Activated naive CD4-positive, alpha-beta T cell treated with Interleukin-2 at 50 U/mL for 16 hours (primary cell): Measurements from ENCODE around the gene P2RY11.

Experiments
- DNase-seq: peaks from one replicate; pipeline ENCODE4 v3.0.0-alpha.2; 2020

P2RY11 gene

GRCh38 chr19:10113964-10114650 lies 2.6 kb downstream of the P2RY11 start:
- DNase-seq: no peak

DNA sequence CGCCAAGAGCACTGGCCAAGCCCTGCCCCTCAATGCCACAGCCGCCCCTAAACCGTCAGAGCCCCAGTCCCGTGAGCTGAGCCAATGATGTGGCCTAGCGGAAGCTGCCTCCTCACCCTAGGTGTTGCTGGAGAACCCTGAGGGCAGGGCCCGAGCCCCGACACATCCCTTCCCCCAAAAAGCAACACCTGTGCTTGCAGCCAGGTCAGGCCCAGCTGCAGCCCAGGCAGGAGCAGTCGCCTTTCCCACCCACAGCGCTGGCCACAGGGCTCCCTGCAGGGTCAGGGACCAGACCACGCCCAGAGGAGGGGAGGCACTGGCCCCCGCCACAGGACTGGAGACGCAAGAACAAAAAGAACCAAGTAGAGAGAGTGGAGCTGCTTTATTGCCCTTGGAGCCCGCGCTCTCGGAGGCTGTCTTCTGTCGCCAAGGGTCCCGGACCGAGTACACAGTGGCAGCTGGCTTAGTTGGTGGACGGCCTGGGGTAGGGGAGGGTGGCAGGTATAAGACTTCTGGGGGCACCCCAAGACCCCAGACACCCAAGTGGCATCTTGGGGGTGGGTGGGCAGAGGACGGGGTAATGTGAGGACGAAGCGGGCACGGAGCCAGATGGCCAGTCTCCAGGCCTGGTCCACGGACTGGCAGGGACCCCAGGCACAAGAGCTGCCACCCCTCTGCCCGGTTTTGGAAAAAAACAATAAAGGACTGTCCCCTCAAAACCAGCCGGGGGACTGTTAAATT lies 3.3 kb downstream of the P2RY11 start:
- peak; percentile 17 for DNase-seq

- DNase-seq: no peak
Measured at GRCh38 chr19:10115392-10116084, 4.0 kb downstream of the P2RY11 start.

DNA sequence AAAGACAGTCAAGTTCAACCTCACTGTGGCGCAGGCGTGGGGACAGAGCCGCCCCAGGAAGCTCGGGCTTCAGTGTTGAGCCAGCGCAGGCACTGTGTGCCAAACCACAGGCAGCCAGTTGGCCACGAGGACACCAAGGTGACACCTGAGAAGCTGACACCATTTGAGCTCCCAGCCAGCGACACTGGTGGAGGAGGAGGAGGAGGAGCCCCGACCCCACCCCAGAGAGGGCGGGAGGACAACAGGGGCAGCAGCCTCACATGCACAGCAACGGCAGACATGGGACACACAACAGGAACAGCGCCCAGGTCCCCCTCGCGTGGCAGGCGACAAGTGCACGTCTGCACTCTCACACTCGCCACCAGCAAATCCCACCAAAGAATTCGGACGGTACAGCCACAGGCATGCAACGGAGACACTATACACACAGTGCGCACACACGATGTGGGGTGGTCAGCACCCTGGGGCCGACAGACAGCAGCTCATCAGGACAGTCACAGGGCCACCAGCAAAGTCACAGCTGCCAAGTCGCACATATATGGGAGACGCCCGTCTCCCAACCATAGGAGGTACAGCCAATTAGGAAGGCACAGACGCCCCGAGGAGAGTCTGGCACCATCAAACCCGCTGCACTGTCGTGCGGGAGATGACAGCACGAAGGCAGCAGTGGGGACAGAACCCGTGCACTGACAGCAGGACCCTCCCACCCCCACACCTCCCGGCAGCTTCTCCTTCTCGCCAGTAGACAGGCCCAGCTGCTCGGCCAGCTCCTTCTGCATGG lies 4.8 kb downstream of the P2RY11 start:
- DNase-seq: peak; percentile 22

- DNase-seq: no peak
Measured at GRCh38 chr19:10116866-10117616, 5.5 kb downstream of the P2RY11 start.

DNA sequence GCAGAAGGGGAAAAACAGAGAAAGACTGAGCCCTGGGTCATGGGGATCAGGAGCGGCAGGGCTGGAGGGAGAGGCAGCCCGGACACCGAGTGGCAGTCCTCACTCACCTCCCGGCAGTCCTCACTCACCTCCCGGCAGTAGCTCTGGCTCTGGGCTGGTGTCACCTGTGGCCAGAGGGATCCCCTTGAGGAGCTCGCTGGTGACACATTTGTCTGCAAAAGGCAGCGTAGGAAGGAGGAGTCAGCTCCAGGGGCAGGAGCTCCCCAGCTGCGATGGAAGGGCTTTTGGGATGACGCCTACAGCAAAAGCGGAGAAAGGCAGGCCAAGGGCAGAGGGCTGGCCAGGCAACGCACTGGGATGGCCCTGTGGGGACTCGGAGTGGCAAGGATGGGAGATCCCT lies 7.5 kb downstream of the P2RY11 start:
- peak; percentile 9 for DNase-seq

DNA sequence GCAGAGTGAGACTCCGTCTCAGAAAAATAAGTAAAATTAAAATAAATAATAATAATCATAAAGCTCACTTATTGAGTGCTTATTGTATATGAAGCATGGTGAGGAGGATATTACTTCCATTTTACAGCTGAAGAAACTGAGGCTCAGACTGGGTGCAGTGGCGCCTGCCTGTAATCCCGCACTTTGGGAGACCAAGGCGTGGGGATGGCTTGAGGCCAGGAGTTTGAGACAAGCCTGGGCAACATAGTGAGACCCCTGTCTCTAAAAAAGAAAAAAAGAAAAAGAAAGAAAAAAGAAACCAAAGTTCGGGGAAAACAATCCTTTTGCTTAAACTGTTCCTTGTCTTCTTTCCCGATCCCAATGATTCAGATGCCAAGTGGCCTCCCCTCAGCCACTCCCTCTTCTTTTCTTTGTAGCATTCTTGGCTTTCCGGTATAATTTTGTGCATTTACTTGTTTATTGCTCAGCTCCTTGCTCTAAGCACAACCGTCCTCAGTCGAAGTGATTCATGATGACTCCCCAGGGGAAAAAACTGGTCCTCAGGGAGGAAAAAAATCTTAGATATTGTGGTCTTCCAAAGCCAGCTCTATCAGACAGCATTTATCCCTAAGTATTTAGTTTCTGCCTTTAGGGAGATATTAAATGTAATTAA lies 9.2 kb downstream of the P2RY11 start:
- no peak for DNase-seq

DNA sequence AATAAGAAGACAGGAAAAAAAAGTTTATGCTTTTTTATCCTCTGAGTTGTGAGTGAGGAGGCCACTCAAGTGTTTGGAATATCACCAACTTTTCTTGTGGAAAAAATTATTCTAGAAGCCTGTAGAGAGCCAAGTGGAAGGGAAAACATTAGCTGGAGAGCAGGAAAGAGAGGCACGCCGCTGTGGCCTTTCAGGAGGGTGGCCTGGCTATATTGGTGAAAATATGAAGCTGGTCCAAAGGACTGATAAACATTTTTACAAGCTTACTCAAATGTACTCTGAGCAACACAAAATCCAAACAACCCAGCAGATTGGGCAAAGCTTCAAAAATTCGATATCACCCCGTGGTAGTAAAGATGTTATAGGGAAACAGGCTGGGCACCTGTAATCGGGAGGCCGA lies 10.6 kb downstream of the P2RY11 start:
- DNase-seq: no peak

- DNase-seq: no peak
Measured at GRCh38 chr19:10124429-10124828, 12.9 kb downstream of the P2RY11 start.

DNA sequence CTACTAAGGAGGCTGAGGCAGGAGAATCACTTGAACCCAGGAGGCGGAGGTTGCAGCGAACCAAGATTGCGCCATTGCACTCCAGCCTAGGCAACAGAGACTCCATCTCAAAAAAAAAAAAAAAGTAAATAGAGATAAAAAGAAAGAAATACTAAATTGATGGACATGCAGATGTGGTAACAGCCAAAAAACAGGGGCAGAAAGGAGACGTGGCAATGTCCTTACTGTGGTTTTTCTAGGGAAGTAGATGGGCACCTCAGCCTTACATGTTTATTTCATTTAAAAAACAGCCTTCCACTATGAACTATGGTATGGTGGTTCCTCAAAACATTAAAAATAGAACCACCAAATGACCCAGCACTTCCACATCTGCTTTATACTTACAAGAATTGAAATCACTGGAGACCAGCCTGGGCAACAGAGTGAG lies 14.7 kb downstream of the P2RY11 start:
- DNase-seq: no peak

DNA sequence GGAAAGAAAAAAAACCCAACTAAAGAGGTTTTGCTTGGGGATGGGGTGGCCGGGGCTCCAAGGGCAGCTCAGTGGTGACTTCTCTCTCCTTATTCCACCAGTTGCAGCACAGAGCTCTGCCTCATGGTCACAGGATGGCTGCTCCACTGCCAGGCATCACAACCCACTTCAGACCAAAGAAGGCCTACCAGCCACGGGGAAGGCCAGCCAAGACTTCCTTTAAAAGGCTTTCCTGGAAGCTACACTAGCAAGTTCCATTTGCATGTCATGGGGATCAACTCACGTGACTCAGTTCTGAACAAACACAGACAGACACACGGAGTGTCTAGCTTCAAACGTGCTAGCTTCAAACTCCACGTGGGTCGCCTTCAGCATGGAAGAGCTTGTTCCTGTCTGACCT lies 21.4 kb downstream of the P2RY11 start:
- no peak for DNase-seq

DNA sequence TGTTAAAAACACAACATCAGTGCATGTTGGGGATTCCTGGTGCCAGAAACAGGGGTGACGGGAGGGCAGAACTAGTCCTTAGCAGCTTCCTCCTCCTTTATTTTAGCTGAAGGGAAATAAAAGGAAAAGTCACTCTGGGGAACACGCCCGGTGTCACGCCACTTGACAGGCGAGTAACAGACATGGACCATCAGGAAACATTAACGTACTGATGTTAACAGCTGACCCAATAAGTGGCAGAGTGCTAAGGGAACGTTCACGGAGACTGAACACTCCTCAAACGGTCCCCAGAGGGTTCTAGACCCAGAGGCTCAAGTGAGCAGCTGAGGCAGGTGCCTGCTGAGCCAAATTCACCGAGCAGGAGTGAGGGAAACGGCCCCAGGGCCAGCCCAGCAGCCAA lies 22.1 kb downstream of the P2RY11 start:
- no peak for DNase-seq

- no peak for DNase-seq
Measured at GRCh38 chr19:10134040-10134439, 22.5 kb downstream of the P2RY11 start.

- no peak for DNase-seq
Measured at GRCh38 chr19:10135551-10136334, 24.2 kb downstream of the P2RY11 start.

GRCh38 chr19:10136936-10137335 lies 25.4 kb downstream of the P2RY11 start:
- no peak for DNase-seq

GRCh38 chr19:10137751-10138682 lies 26.5 kb downstream of the P2RY11 start:
- no peak for DNase-seq

- no peak for DNase-seq
Measured at GRCh38 chr19:10138879-10139795, 27.6 kb downstream of the P2RY11 start.

DNA sequence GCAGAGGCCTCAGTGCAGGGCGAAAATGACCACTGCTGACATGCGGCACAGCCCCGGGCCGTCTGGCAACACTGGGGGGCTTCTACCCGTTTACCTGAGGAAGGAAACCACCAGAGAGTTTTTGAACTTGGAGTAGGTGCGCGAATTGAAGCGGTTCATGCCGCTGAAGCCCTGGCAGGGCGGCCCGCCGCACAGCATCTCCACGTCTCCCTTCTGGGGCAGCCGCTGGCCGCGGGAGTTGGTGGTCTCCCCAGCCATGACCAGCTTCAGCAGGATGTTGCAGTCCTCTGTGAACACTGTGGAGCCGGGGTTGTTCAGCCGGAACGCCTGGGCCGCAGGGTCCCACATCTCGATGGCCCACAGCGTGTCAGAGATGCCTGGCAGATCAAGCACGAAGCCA lies 28.5 kb downstream of the P2RY11 start:
- no peak for DNase-seq

DNA sequence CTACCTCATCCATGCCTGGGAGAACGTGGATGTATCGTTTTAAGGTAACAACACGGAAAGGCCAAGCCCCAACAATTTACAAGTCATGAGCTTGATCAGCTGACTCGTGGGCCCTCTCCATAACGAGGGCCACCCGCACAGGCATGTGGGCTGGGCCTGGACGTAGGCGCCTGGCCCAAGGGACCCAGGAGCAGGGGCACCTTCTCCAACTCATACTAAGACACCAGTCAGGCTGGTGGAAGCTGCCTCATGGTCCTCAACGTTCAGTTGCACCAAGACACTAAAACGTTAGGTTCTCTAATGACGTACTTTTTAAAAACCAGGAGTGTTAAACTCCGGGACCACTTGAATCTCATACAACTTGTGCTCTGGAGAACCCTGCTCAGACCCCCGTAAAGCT lies 30.0 kb downstream of the P2RY11 start:
- DNase-seq: no peak
